Measurements from ENCODE around the gene KIF3B. TPM values are rescaled to one million over a fixed set of nuclear protein-coding genes. Genes with fewer than 3 reads are reported as not detected.

KIF3B gene
- total RNA-seq, 1 experiment from 2014 or later, result 24.3 TPM

DNA sequence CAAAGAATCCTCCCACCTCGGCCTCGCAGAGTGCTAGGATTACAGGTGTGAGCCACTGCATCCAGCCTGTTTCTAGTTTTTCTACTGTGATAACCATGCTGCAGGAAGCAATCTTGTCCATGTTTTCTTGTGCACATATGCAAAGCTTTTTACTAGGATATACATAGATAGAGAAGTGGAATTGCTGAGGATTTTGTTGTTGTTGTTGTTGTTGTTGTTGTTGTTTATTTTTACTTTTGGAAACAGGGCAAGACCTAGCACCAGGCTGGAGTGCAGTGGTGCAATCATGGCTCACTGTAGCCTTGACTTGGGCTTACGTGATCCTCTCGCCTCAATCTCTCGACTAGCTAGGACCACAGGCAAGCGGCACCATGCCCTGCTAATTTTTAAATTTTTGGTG, 23.2 kb downstream of the KIF3B start:
- DNase-seq (ENCODE audit: low spot score), result no peak
- no peaks in the 10 kb centered on the region for H3K9me3 ChIP-seq (ENCODE audit: low read depth, low read length, poor library complexity, severe bottlenecking)
- H3K36me3 ChIP-seq (ENCODE audit: insufficient read depth, low read length, poor library complexity, severe bottlenecking), result no peaks in the 10 kb centered on the region
- TF ChIP-seq, protein P1, sequence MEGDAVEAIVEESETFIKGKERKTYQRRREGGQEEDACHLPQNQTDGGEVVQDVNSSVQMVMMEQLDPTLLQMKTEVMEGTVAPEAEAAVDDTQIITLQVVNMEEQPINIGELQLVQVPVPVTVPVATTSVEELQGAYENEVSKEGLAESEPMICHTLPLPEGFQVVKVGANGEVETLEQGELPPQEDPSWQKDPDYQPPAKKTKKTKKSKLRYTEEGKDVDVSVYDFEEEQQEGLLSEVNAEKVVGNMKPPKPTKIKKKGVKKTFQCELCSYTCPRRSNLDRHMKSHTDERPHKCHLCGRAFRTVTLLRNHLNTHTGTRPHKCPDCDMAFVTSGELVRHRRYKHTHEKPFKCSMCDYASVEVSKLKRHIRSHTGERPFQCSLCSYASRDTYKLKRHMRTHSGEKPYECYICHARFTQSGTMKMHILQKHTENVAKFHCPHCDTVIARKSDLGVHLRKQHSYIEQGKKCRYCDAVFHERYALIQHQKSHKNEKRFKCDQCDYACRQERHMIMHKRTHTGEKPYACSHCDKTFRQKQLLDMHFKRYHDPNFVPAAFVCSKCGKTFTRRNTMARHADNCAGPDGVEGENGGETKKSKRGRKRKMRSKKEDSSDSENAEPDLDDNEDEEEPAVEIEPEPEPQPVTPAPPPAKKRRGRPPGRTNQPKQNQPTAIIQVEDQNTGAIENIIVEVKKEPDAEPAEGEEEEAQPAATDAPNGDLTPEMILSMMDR (conservative IDR thresholded peaks at IDR 0.05; ENCODE audit: low read depth, low read length), result no peak
- no peak for TF ChIP-seq EZH2 (IDR thresholded peaks at IDR 0.05; ENCODE audit: borderline replicate concordance, low read depth, low read length, poor library complexity, severe bottlenecking)
- intact Hi-C loops (cut with micrococcal nuclease; ENCODE audit: unreplicated experiment), result no loop called here
- H3K27me3 ChIP-seq (replicated peaks; ENCODE audit: insufficient read depth, low read depth, low read length, poor library complexity), result no peaks in the 10 kb centered on the region
- ChIA-PET POLR2A (ENCODE audit: low non-redundant PET) (no interaction called here), CTCF (no interaction called here)
- H3K4me3 ChIP-seq (ENCODE audit: low read depth, low read length, poor library complexity, severe bottlenecking), result no peak overlapping the region
- H3K27ac ChIP-seq (ENCODE audit: low read depth, low read length, poor library complexity, severe bottlenecking), result no peak overlapping the region
- no TSS peak for BruUV-seq (replicated peaks)
- H3K4me1 ChIP-seq (ENCODE audit: insufficient read depth, low read length, poor library complexity, severe bottlenecking), result peaks cover 28% of the 10 kb centered on the region

DNA sequence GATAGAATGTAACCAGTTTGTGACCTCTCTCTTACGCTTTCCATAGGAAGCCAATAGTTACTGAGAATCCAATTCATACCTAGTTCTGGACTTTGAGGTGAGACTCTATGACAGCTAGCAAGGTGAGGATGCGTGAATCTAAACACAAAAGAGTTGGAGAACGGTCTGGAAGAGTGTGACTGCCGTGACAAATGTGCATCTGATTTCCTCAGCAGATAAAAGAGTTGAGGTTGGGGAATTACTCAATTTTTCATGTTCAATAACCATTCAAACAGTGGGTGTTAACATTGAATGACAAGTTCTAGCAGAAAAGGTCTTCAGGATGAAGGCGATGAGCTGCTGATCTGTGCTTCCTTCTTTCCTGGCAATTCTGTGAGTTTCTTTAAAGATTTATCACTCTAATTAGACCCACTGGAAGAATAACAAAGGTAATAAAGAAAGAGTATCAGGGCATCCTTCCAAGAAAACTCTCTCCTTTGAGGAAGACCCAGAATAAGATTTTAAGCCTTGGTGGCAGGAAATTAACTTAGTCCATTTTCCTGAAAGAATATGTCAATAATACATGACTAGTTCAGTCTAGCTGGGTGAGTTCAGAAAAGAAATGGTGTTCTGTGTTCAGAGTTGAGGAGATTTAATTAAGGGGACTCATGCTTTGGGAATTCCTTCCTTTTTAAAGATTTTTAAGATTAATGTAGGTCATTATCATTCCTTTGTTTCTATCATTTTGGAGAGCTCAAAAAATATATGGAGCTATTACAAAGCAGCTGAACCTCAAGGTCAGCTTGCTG, 24.5 kb downstream of the KIF3B start:
- POLR2A ChIA-PET (ENCODE audit: low non-redundant PET), result no interaction called here
- Histone ChIP-seq H3K4me3 (ENCODE audit: low read depth, low read length, poor library complexity, severe bottlenecking) (no peak overlapping the region), H3K27me3 (replicated peaks; ENCODE audit: insufficient read depth, low read depth, low read length, poor library complexity) (no peaks in the 10 kb centered on the region), H3K9me3 (ENCODE audit: low read depth, low read length, poor library complexity, severe bottlenecking) (no peaks in the 10 kb centered on the region), H3K36me3 (ENCODE audit: insufficient read depth, low read length, poor library complexity, severe bottlenecking) (no peaks in the 10 kb centered on the region), H3K27ac (ENCODE audit: low read depth, low read length, poor library complexity, severe bottlenecking) (peak overlapping the region; percentile 22), H3K4me1 (ENCODE audit: insufficient read depth, low read length, poor library complexity, severe bottlenecking) (peaks cover 20% of the 10 kb centered on the region)
- no peak for TF ChIP-seq EZH2 (IDR thresholded peaks at IDR 0.05; ENCODE audit: borderline replicate concordance, low read depth, low read length, poor library complexity, severe bottlenecking)
- TF ChIP-seq, protein P1 (conservative IDR thresholded peaks at IDR 0.05; ENCODE audit: low read depth, low read length), result no peak
- BruUV-seq (replicated peaks), result no TSS peak
- CTCF ChIA-PET, result no interaction called here
- intact Hi-C loops (cut with micrococcal nuclease; ENCODE audit: unreplicated experiment), result no loop called here
- peak; percentile 67 for DNase-seq (ENCODE audit: low spot score)

DNA sequence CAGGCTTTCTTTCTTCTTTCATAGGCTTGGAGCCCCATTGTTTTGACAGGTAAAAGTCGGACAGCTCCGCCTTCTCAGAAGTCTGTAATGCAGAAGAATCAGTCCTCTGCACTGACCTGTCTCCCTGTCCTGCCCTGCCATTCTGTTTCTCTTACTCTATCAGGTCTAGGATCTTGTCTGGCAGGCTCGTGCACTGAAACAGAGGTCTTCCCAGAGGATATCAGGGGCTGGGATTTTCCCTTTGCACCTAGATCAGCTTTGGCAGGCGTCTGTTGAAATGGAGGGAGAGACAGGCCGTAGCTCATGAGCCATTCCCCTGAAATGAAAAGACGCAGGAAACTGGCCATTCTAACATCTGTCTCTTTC, 25.0 kb downstream of the KIF3B start:
- CTCF ChIA-PET, result no interaction called here
- TF ChIP-seq, protein P1 (conservative IDR thresholded peaks at IDR 0.05; ENCODE audit: low read depth, low read length), result no peak
- TF ChIP-seq EZH2 (IDR thresholded peaks at IDR 0.05; ENCODE audit: borderline replicate concordance, low read depth, low read length, poor library complexity, severe bottlenecking), result no peak
- no TSS peak for BruUV-seq (replicated peaks)
- no peaks in the 10 kb centered on the region for H3K36me3 ChIP-seq (ENCODE audit: insufficient read depth, low read length, poor library complexity, severe bottlenecking)
- intact Hi-C loops (cut with micrococcal nuclease; ENCODE audit: unreplicated experiment), result no loop called here
- H3K27me3 ChIP-seq (replicated peaks; ENCODE audit: insufficient read depth, low read depth, low read length, poor library complexity), result no peaks in the 10 kb centered on the region
- peak overlapping the region; percentile 22 for H3K27ac ChIP-seq (ENCODE audit: low read depth, low read length, poor library complexity, severe bottlenecking)
- POLR2A ChIA-PET (ENCODE audit: low non-redundant PET), result no interaction called here
- no peak overlapping the region for H3K4me3 ChIP-seq (ENCODE audit: low read depth, low read length, poor library complexity, severe bottlenecking)
- no peak for DNase-seq (ENCODE audit: low spot score)
- H3K4me1 ChIP-seq (ENCODE audit: insufficient read depth, low read length, poor library complexity, severe bottlenecking), result peaks cover 18% of the 10 kb centered on the region
- no peaks in the 10 kb centered on the region for H3K9me3 ChIP-seq (ENCODE audit: low read depth, low read length, poor library complexity, severe bottlenecking)

All from A673 (cell line).